ENCODE data around the gene SLC66A2. TPM values are rescaled to one million over a fixed set of nuclear protein-coding genes. Genes with fewer than 3 reads are reported as not detected.
A peak's percentile ranks its signal among the peaks of the same experiment; 100 is the strongest.
"Not testable (repeated sequence)": the region's sequence is repeated elsewhere in the genome, so short reads cannot be mapped to it uniquely, and the experiment has no call there.

The SLC66A2 gene
- 10 to 100 TPM; 27.0 to 46.4 (median 41.5) TPM for total RNA-seq

- WGBS, result 0% methylated on average over 13 of the region's 126 CpGs
- H3K36me3 ChIP-seq, result peaks cover 0 to 12% (median 2%) of the 10 kb centered on the region in 4 donors
- H3K4me3 ChIP-seq, result peak within 1 kb of the TSS; percentile 78 to 99 (median 98)
- intact Hi-C loops (cut with DNase I), result loop anchor here (2.0 to 5.0 kb wide), 2 partner anchors 36 to 83 kb away; partner anchors contain the start of genes RBFA and TXNL4A
- peak in 1 of 3 experiments; percentile 8 for TF ChIP-seq CTCF (IDR thresholded peaks at IDR 0.05)
- TF ChIP-seq POLR2A (IDR thresholded peaks at IDR 0.05; ENCODE audit: low read depth), result no peak
- peak; percentile 76 to 83 for TF ChIP-seq POLR2AphosphoS5 (IDR thresholded peaks at IDR 0.05)
- no peak for TF ChIP-seq EP300 (IDR thresholded peaks at IDR 0.05)
- no peaks in the 10 kb centered on the region for H3K9me3 ChIP-seq
- peak within 1 kb of the TSS; percentile 84 to 90 (median 89) for H3K27ac ChIP-seq (replicated peaks in 1 of 4)
- H3K27me3 ChIP-seq, result no peaks in the 10 kb centered on the region
- peak; percentile 97 for DNase-seq (ENCODE audit: extremely low spot score)
- peaks cover 38 to 55% (median 45%) of the 10 kb centered on the region in 4 donors for H3K4me1 ChIP-seq
Measured at GRCh38 chr18:79951545-79952455, at the start of gene SLC66A2. TSS of gene SLC66A2 (minus strand) at chr18:79951653. CDS start at chr18:79950926, 727 bp downstream.

GRCh38 chr18:80000877-80001276, 49.4 kb upstream of the SLC66A2 start:
- Histone ChIP-seq H3K4me3 (no peak overlapping the region), H3K27me3 (no peaks in the 10 kb centered on the region), H3K9me3 (peaks cover 0 to 6% (median 0%) of the 10 kb centered on the region in 4 donors), H3K36me3 (no peaks in the 10 kb centered on the region), H3K4me1 (no peaks in the 10 kb centered on the region), H3K27ac (replicated peaks in 1 of 4) (no peak overlapping the region)
- intact Hi-C loops (cut with DNase I), result no loop called here
- no peak for DNase-seq (ENCODE audit: extremely low spot score)
- 82% methylated on average over 3 of the region's 3 CpGs for WGBS
- TF ChIP-seq EP300 (IDR thresholded peaks at IDR 0.05), result no peak
- no peak for TF ChIP-seq CTCF (IDR thresholded peaks at IDR 0.05)
- no peak for TF ChIP-seq POLR2A (IDR thresholded peaks at IDR 0.05; ENCODE audit: low read depth)
- TF ChIP-seq POLR2AphosphoS5 (IDR thresholded peaks at IDR 0.05), result no peak

GRCh38 chr18:79999701-80000100, 48.2 kb upstream of the SLC66A2 start:
- H3K27ac ChIP-seq (replicated peaks in 1 of 4); intact Hi-C loops (cut with DNase I); H3K9me3 ChIP-seq; H3K36me3 ChIP-seq; H3K4me1 ChIP-seq; H3K27me3 ChIP-seq; H3K4me3 ChIP-seq; DNase-seq (ENCODE audit: extremely low spot score): not testable (repeated sequence)
- 96% methylated on average over 2 of the region's 2 CpGs for whole genome bisulfite sequencing

GRCh38 chr18:79991494-79991893, 40.0 kb upstream of the SLC66A2 start:
- H3K27ac ChIP-seq (replicated peaks in 1 of 4), result no peak overlapping the region
- no peak overlapping the region for H3K4me3 ChIP-seq
- no peaks in the 10 kb centered on the region for H3K9me3 ChIP-seq
- WGBS, result 89% methylated on average over 2 of the region's 2 CpGs
- no peak for DNase-seq (ENCODE audit: extremely low spot score)
- no peaks in the 10 kb centered on the region for H3K27me3 ChIP-seq
- intact Hi-C loops (cut with DNase I), result no loop called here
- no peaks in the 10 kb centered on the region for H3K36me3 ChIP-seq
- TF ChIP-seq CTCF (IDR thresholded peaks at IDR 0.05) (no peak), EP300 (IDR thresholded peaks at IDR 0.05) (no peak), POLR2A (IDR thresholded peaks at IDR 0.05; ENCODE audit: low read depth) (no peak), POLR2AphosphoS5 (IDR thresholded peaks at IDR 0.05) (no peak)
- H3K4me1 ChIP-seq, result peaks cover 18 to 24% (median 23%) of the 10 kb centered on the region in 4 donors

- H3K4me3 ChIP-seq, result peak overlapping the region; percentile 81 to 98 (median 91)
- WGBS, result 70% methylated on average over 14 of the region's 14 CpGs
- H3K27me3 ChIP-seq, result no peaks in the 10 kb centered on the region
- H3K4me1 ChIP-seq, result peaks cover 19 to 42% (median 32%) of the 10 kb centered on the region in 4 donors
- no peak for DNase-seq (ENCODE audit: extremely low spot score)
- H3K27ac ChIP-seq (replicated peaks in 1 of 4), result peak overlapping the region; percentile 94 to 99 (median 98)
- H3K9me3 ChIP-seq, result no peaks in the 10 kb centered on the region
- peaks cover 0 to 20% (median 3%) of the 10 kb centered on the region in 4 donors for H3K36me3 ChIP-seq
- TF ChIP-seq POLR2A (IDR thresholded peaks at IDR 0.05; ENCODE audit: low read depth) (no peak), EP300 (IDR thresholded peaks at IDR 0.05) (no peak), POLR2AphosphoS5 (IDR thresholded peaks at IDR 0.05) (no peak), CTCF (IDR thresholded peaks at IDR 0.05) (no peak)
- intact Hi-C loops (cut with DNase I), result loop anchor here (2.0 to 5.0 kb wide), 3 partner anchors 37 to 118 kb away; partner anchors contain the start of gene SLC66A2
Measured at GRCh38 chr18:79989195-79989497, 37.7 kb upstream of the SLC66A2 start.

All from esophagus muscularis mucosa (tissue), 4 donors.